Esophagus muscularis mucosa (tissue), 4 donors: ENCODE data around the gene ITM2A. TPM values are rescaled to one million over a fixed set of nuclear protein-coding genes. Genes with fewer than 3 reads are reported as not detected.

Source experiments
- DNase-seq: peaks from one replicate; pipeline ENCODE4 v3.0.0-alpha.2; 2017; ENCODE audit errors: extremely low spot score
- H3K27ac ChIP-seq, 4 donors: fragments of 200-600 bp; sonication (generic); replicated peaks in 1 of 4; 1 replicate in 3 of 4; 2 replicates in 1 of 4; pipeline ENCODE4 v1.5.1; 2016 to 2019; ENCODE audit warnings: mild to moderate bottlenecking in 1 of 4
- H3K27me3 ChIP-seq, 4 donors: fragments of 200-600 bp; sonication (generic); one replicate each; pipeline versions ENCODE4 v1.5.1 to v1.6.0; 2016 to 2019
- H3K36me3 ChIP-seq, 4 donors: fragments of 200-600 bp; sonication (generic); one replicate each; pipeline ENCODE4 v1.5.1; 2016 to 2019
- H3K4me1 ChIP-seq, 4 donors: fragments of 200-600 bp; sonication (generic); one replicate each; pipeline ENCODE4 v1.5.1; 2016 to 2019
- H3K4me3 ChIP-seq, 4 donors: fragments of 200-600 bp; sonication (generic); 1 replicate in 2 of 4; 2 replicates in 2 of 4; pipeline ENCODE4 v1.5.1; 2016 to 2019; ENCODE audit warnings: mild to moderate bottlenecking in 4 of 4, moderate library complexity in 1 of 4
- H3K9me3 ChIP-seq, 4 donors: fragments of 200-600 bp; sonication (generic); 1 replicate in 3 of 4; 2 replicates in 1 of 4; pipeline ENCODE4 v1.5.1; 2016 to 2019
- CTCF ChIP-seq, 3 experiments: fragments of 200-600 bp in 2 of 3; fragments of 450-650 bp in 1 of 3; sonication (generic) in 2 of 3; IDR thresholded peaks; one replicate each; pipeline ENCODE4 v1.5.1; 2017 to 2019; ENCODE audit warnings: antibody characterized with exemption in 3 of 3, mild to moderate bottlenecking in 2 of 3, moderate library complexity in 1 of 3
- EP300 ChIP-seq: sonication (generic); formaldehyde crosslinking; IDR thresholded peaks from one replicate; pipeline ENCODE4 v1.6.1; 2017; ENCODE audit warnings: antibody characterized with exemption
- POLR2A ChIP-seq: fragments of 450-650 bp; IDR thresholded peaks from one replicate; pipeline ENCODE4 v1.6.1; 2017; ENCODE audit warnings: antibody characterized with exemption, moderate library complexity, mild to moderate bottlenecking, low read depth
- POLR2AphosphoS5 ChIP-seq, 2 donors: sonication (generic); formaldehyde crosslinking; IDR thresholded peaks; one replicate each; pipeline ENCODE4 v1.6.1; 2017; ENCODE audit warnings: antibody characterized with exemption in 2 of 2
- WGBS: methylation state at CpG from one replicate; pipeline ENCODE4 v1.1.5; 2018; 5-methylcytosine and 5-hydroxymethylcytosine counted together
- intact Hi-C: fragments of 100-400 bp; cut with DNase I; formaldehyde crosslinking; loops from one replicate; pipeline ENCODE4 v1.15.1; 2023
- total RNA-seq, 4 donors: library from RNA; depleted of rRNA; stranded (reverse); fragments of >200 nt; gene quantifications; one replicate each; pipeline versions ENCODE4 v1.1.0 to v1.2.1, GENCODE V29; 2016

ITM2A gene
- total RNA-seq, 4 donors from 2014 or later: 19.1 to 62.8 (median 37.8) TPM

GRCh38 chrX:79409657-79410056, 42.5 kb upstream of the ITM2A start:
- intact Hi-C loops: no loop called here
- TF ChIP-seq POLR2AphosphoS5 (IDR thresholded peaks at IDR 0.05): no peak
- no peak for TF ChIP-seq POLR2A
- TF ChIP-seq EP300: no peak
- no peak for TF ChIP-seq CTCF (IDR thresholded peaks at IDR 0.05)
- no peaks in the 10 kb centered on the region for H3K36me3 ChIP-seq
- no peak for DNase-seq
- no peaks in the 10 kb centered on the region for H3K27me3 ChIP-seq
- no peak overlapping the region for H3K4me3 ChIP-seq
- H3K4me1 ChIP-seq: no peaks in the 10 kb centered on the region
- no peaks in the 10 kb centered on the region for H3K9me3 ChIP-seq
- H3K27ac ChIP-seq: no peak overlapping the region

GRCh38 chrX:79408623-79409322, 41.6 kb upstream of the ITM2A start:
- TF ChIP-seq CTCF (IDR thresholded peaks at IDR 0.05): no peak
- no peak for TF ChIP-seq POLR2AphosphoS5 (IDR thresholded peaks at IDR 0.05)
- no peak for TF ChIP-seq POLR2A
- TF ChIP-seq EP300: no peak
- Histone ChIP-seq H3K4me1 (no peaks in the 10 kb centered on the region), H3K27me3 (no peaks in the 10 kb centered on the region), H3K9me3 (no peaks in the 10 kb centered on the region), H3K27ac (no peak overlapping the region), H3K4me3 (no peak overlapping the region), H3K36me3 (no peaks in the 10 kb centered on the region)
- no peak for DNase-seq
- intact Hi-C loops: no loop called here
- WGBS: 79% methylated on average over 3 of the region's 3 CpGs

GRCh38 chrX:79400623-79401022, 33.5 kb upstream of the ITM2A start:
- no peaks in the 10 kb centered on the region for H3K27me3 ChIP-seq
- intact Hi-C loops: no loop called here
- H3K9me3 ChIP-seq: no peaks in the 10 kb centered on the region
- H3K4me1 ChIP-seq: no peaks in the 10 kb centered on the region
- WGBS: 70% methylated on average over 4 of the region's 4 CpGs
- TF ChIP-seq POLR2AphosphoS5 (IDR thresholded peaks at IDR 0.05): no peak
- no peak for TF ChIP-seq POLR2A
- TF ChIP-seq EP300: no peak
- TF ChIP-seq CTCF (IDR thresholded peaks at IDR 0.05): no peak
- H3K4me3 ChIP-seq: no peak overlapping the region
- DNase-seq: no peak
- H3K36me3 ChIP-seq: no peaks in the 10 kb centered on the region
- H3K27ac ChIP-seq: no peak overlapping the region

- 59% methylated on average over 2 of the region's 2 CpGs for WGBS
- no peaks in the 10 kb centered on the region for H3K27me3 ChIP-seq
- intact Hi-C loops: no loop called here
- TF ChIP-seq POLR2A: no peak
- TF ChIP-seq POLR2AphosphoS5 (IDR thresholded peaks at IDR 0.05): no peak
- TF ChIP-seq EP300: no peak
- no peak for TF ChIP-seq CTCF (IDR thresholded peaks at IDR 0.05)
- H3K9me3 ChIP-seq: no peaks in the 10 kb centered on the region
- no peak overlapping the region for H3K4me3 ChIP-seq
- H3K27ac ChIP-seq: no peak overlapping the region
- H3K4me1 ChIP-seq: no peaks in the 10 kb centered on the region
- no peak for DNase-seq
- H3K36me3 ChIP-seq: no peaks in the 10 kb centered on the region
These were observed 8.2 kb upstream of the ITM2A start for GRCh38 chrX:79375340-79375739.

- Histone ChIP-seq H3K4me3 (no peak overlapping the region), H3K27me3 (no peaks in the 10 kb centered on the region), H3K4me1 (peaks cover 0 to 5% (median 0%) of the 10 kb centered on the region in 4 donors), H3K27ac (no peak overlapping the region), H3K9me3 (no peaks in the 10 kb centered on the region), H3K36me3 (no peaks in the 10 kb centered on the region)
- TF ChIP-seq EP300 (no peak), CTCF (IDR thresholded peaks at IDR 0.05) (no peak), POLR2A (no peak), POLR2AphosphoS5 (IDR thresholded peaks at IDR 0.05) (no peak)
- WGBS: 79% methylated on average over 1 of the region's 1 CpG
- no peak for DNase-seq
- intact Hi-C loops: no loop called here
These were observed 4.5 kb upstream of the ITM2A start for GRCh38 chrX:79371640-79372039.
